A673 (cell line): Measurements from ENCODE around the gene RNF34. TPM values are rescaled to one million over a fixed set of nuclear protein-coding genes. Genes with fewer than 3 reads are reported as not detected.

ENCODE experiments used
- BruUV-seq: library from RNA; stranded (reverse); fragments of 400-500 nt; replicated peaks from 2 replicates; lab custom pipeline; 2021; lab: Mats Ljungman, UMichigan
- CTCF ChIA-PET: fragments of 300-600 bp; sonication (Branson Sonifier 250); formaldehyde crosslinking; loops from one replicate; lab custom pipeline; 2022; ENCODE audit warnings: antibody characterized with exemption; lab: Charles Lee
- POLR2A ChIA-PET: fragments of 300-600 bp; sonication (Branson Sonifier 250); formaldehyde crosslinking; loops from one replicate; lab custom pipeline; 2022; ENCODE audit warnings: antibody characterized with exemption; ENCODE audit not compliant: low non-redundant PET; lab: Charles Lee
- DNase-seq: peaks from one replicate; pipeline ENCODE4 v3.0.0-alpha.2; 2015; ENCODE audit warnings: low spot score
- H3K27ac ChIP-seq: fragments of 200-600 bp; sonication (generic); 2 replicates; pipeline ENCODE4 v1.5.1; 2016; ENCODE audit warnings: mixed run types, low read depth, mild to moderate bottlenecking, mixed read lengths, antibody characterized with exemption, low read length; ENCODE audit not compliant: poor library complexity, severe bottlenecking
- H3K27me3 ChIP-seq: fragments of 200-600 bp; sonication (generic); replicated peaks from 2 replicates; pipeline ENCODE4 v1.6.1; 2017; ENCODE audit warnings: mixed run types, low read depth, mild to moderate bottlenecking, mixed read lengths, antibody characterized with exemption, low read length; ENCODE audit not compliant: insufficient read depth, poor library complexity
- H3K36me3 ChIP-seq: fragments of 200-600 bp; sonication (generic); 2 replicates; pipeline ENCODE4 v1.6.1; 2016; ENCODE audit warnings: mixed run types, mild to moderate bottlenecking, mixed read lengths, antibody characterized with exemption, low read length; ENCODE audit not compliant: insufficient read depth, poor library complexity, severe bottlenecking
- H3K4me1 ChIP-seq: fragments of 200-600 bp; sonication (generic); 2 replicates; pipeline ENCODE4 v1.6.1; 2017; ENCODE audit warnings: mixed run types, mild to moderate bottlenecking, mixed read lengths, antibody characterized with exemption, low read length; ENCODE audit not compliant: insufficient read depth, poor library complexity, severe bottlenecking
- H3K4me3 ChIP-seq: fragments of 200-600 bp; sonication (generic); 2 replicates; pipeline ENCODE4 v1.5.1; 2016; ENCODE audit warnings: low read depth, mixed run types, mild to moderate bottlenecking, mixed read lengths, low read length; ENCODE audit not compliant: poor library complexity, severe bottlenecking
- H3K9me3 ChIP-seq: fragments of 200-600 bp; sonication (generic); 2 replicates; pipeline ENCODE4 v1.6.1; 2016; ENCODE audit warnings: mixed run types, low read depth, mild to moderate bottlenecking, mixed read lengths, antibody characterized with exemption, low read length; ENCODE audit not compliant: poor library complexity, severe bottlenecking
- EZH2 ChIP-seq: fragments of 200-600 bp; sonication (generic); IDR thresholded peaks from 2 replicates; pipeline ENCODE4 v1.6.1; 2017; ENCODE audit warnings: borderline replicate concordance, low read depth, mild to moderate bottlenecking, mixed read lengths, antibody characterized with exemption, low read length; ENCODE audit not compliant: poor library complexity, severe bottlenecking
- intact Hi-C: fragments of 100-400 bp; cut with micrococcal nuclease; formaldehyde crosslinking; loops from one replicate; pipeline ENCODE4 v1.10.0; 2022; ENCODE audit not compliant: unreplicated experiment
- total RNA-seq: library from RNA; stranded (reverse); gene quantifications from 2 replicates; pipeline ENCODE4 v1.2.3, GENCODE V29; 2021
- TF ChIP-seq, protein P1 (sequence below): fragments of 300-800, 200-600 bp; sonication (generic); conservative IDR thresholded peaks from 2 replicates; pipeline ENCODE4 v1.5.1; 2017; ENCODE audit warnings: low read depth, mild to moderate bottlenecking, antibody characterized with exemption, low read length, moderate library complexity, mixed read lengths

RNF34 gene
- total RNA-seq, 1 experiment from 2014 or later: 54.6 TPM

DNA sequence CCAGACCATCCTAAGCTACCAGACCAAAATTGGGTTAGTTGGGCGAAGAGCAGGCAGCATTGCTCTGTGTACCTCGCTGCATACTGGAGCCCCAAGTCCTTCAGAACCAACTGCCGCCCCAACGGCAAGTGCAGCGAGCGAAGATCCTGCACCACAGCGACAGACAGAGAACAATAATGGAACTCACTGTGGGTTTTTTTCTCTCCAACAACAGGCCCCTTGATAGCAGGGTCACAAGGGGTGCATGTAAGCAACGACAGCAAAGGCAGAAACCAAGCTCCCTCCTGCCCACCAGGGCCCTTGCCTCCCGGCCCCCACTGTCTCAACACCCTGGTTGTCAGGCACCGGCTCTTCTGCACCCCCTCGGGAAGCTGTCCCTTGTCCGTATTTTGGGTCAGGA, 39.0 kb downstream of the RNF34 start:
- peaks cover 63% of the 10 kb centered on the region for H3K36me3 ChIP-seq
- intact Hi-C loops: no loop called here
- H3K4me3 ChIP-seq: no peak overlapping the region
- ChIA-PET CTCF (no interaction called here), POLR2A (no interaction called here)
- no peak for DNase-seq
- no peak overlapping the region for H3K27ac ChIP-seq
- H3K9me3 ChIP-seq: peaks cover 4% of the 10 kb centered on the region
- H3K4me1 ChIP-seq: no peaks in the 10 kb centered on the region
- TF ChIP-seq EZH2: no peak
- TF ChIP-seq, protein P1, sequence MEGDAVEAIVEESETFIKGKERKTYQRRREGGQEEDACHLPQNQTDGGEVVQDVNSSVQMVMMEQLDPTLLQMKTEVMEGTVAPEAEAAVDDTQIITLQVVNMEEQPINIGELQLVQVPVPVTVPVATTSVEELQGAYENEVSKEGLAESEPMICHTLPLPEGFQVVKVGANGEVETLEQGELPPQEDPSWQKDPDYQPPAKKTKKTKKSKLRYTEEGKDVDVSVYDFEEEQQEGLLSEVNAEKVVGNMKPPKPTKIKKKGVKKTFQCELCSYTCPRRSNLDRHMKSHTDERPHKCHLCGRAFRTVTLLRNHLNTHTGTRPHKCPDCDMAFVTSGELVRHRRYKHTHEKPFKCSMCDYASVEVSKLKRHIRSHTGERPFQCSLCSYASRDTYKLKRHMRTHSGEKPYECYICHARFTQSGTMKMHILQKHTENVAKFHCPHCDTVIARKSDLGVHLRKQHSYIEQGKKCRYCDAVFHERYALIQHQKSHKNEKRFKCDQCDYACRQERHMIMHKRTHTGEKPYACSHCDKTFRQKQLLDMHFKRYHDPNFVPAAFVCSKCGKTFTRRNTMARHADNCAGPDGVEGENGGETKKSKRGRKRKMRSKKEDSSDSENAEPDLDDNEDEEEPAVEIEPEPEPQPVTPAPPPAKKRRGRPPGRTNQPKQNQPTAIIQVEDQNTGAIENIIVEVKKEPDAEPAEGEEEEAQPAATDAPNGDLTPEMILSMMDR: no peak
- BruUV-seq: no TSS peak
- no peaks in the 10 kb centered on the region for H3K27me3 ChIP-seq

DNA sequence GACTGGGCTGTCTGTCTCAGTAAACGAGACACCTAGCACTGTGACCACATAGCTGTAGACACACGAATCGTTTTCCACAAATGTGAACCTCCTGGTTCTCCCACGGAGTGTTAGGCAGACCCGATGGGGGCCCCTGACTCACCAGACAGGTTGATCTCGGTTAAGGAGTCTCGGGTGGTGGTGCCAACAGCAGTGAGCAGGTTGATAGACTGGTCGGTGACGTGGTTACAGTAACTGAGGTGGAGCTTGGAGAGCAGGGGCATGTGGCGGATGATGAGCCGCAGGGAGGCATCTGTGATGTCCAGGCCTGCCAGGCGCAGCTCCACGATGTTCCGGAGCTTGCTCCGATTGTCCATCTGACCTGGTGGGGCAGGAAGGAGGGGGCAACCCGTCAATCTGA, 39.8 kb downstream of the RNF34 start:
- no peak for DNase-seq

DNA sequence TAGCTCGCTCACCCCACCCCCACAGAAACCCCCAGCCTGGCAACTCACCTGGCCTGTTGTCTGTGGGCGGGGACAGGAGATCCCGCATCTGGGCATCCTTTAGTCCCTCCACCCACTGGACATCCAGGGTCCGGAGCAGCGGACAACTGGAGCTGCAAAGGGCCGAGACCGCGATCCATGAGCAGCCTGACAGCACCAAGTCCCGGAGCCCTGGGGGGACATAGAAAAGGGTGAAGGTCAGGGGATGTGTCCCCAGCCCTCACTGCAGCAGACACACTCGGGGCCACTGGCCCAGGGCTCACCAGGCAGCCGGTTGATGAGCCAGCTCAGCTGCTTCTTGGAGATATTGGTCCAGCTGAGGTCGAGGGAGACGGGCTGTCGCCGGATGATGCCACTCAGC, 40.9 kb downstream of the RNF34 start:
- no TSS peak for BruUV-seq
- ChIA-PET POLR2A (interaction anchor here (0.6 kb wide), 1 partner anchor 1240 kb away, joined by 7 read pairs; the partner anchor contains the start of gene RPLP0), CTCF (no interaction called here)
- no peak overlapping the region for H3K4me3 ChIP-seq
- no peak overlapping the region for H3K27ac ChIP-seq
- no peaks in the 10 kb centered on the region for H3K27me3 ChIP-seq
- no peak for DNase-seq
- H3K4me1 ChIP-seq: no peaks in the 10 kb centered on the region
- peaks cover 58% of the 10 kb centered on the region for H3K36me3 ChIP-seq
- intact Hi-C loops: loop anchor here (5.0 kb wide), 1 partner anchor 378 kb away; no protein-coding TSS in a partner anchor
- no peak for TF ChIP-seq EZH2
- TF ChIP-seq, protein P1: no peak
- H3K9me3 ChIP-seq: peaks cover 4% of the 10 kb centered on the region

More for the DNA sequence above, 39.8 kb downstream of the RNF34 start:
- peaks cover 4% of the 10 kb centered on the region for H3K9me3 ChIP-seq
- no peak overlapping the region for H3K27ac ChIP-seq
- TF ChIP-seq, protein P1: no peak
- no peak for TF ChIP-seq EZH2
- no TSS peak for BruUV-seq
- no peaks in the 10 kb centered on the region for H3K4me1 ChIP-seq
- peaks cover 63% of the 10 kb centered on the region for H3K36me3 ChIP-seq
- CTCF ChIA-PET: no interaction called here
- no peaks in the 10 kb centered on the region for H3K27me3 ChIP-seq
- POLR2A ChIA-PET: no interaction called here
- H3K4me3 ChIP-seq: no peak overlapping the region
- intact Hi-C loops: loop anchor here (5.0 kb wide), 1 partner anchor 377 kb away; no protein-coding TSS in a partner anchor
